Measurements from ENCODE around the gene RPS5. TPM values are rescaled to one million over a fixed set of nuclear protein-coding genes. Genes with fewer than 3 reads are reported as not detected.
"Not testable (repeated sequence)": the region's sequence is repeated elsewhere in the genome, so short reads cannot be mapped to it uniquely, and the experiment has no call there.

RPS5 gene
- total RNA-seq, 1 donor from 2014 or later = 3,737 TPM

DNA sequence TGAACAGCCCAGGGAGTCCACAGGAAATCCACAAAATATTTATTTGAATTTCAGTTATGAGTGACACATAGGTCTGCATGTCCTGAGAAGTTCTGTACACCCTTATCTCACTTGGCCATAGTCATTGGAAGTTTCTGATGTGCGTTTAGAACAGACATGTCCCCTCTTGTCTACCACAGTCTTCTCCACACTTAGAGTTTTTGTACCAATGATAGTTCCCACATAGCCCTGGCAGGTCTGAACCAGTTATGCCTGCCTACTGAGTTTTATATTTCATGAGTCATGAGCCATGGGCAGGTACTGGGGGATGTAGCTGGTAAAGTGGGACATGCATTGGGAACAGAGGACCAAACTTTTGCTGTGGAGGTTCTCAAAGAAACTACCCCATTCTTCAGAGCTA, 41.5 kb downstream of the RPS5 start:
- peaks cover 20 to 23% (median 20%) of the 10 kb centered on the region in 3 donors for H3K36me3 ChIP-seq (ENCODE audit: control insufficient read depth in 3 of 3, insufficient read depth in 3 of 3, low read length in 3 of 3)
- H3K9ac ChIP-seq (ENCODE audit: low read depth in 1 of 3, low read length in 3 of 3) = no peak overlapping the region
- peaks cover 34 to 40% (median 37%) of the 10 kb centered on the region in 3 donors for H3K9me3 ChIP-seq (ENCODE audit: control insufficient read depth in 3 of 3, low read length in 3 of 3)
- no peaks in the 10 kb centered on the region for H3K4me1 ChIP-seq (ENCODE audit: control insufficient read depth in 3 of 3, insufficient read depth in 3 of 3, low read length in 3 of 3)
- H3K27me3 ChIP-seq (ENCODE audit: control insufficient read depth in 3 of 3, insufficient read depth in 3 of 3, low read length in 3 of 3) = no peaks in the 10 kb centered on the region
- no peak overlapping the region for H3K4me3 ChIP-seq (ENCODE audit: low read length in 3 of 3)
- no peak overlapping the region for H3K27ac ChIP-seq (ENCODE audit: low read depth, low read length)

DNA sequence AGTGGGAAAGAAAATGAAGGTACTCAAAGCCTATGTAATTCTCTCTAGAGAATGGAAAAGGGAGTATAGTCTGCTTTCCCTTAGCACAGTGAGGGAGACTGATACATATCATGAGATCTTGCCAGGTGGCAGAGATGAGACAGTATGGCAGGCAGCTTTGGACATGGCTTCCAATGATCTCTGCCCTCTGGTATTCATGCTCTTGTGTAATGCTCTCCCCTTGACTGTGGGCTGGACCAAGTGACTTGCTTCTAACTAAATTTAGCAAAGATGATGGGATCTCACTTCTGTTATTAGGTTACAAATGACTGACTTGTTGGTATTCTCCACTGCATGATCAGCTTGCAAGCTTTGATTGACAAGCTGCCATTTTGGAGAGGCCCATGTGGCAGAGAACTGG, 42.7 kb downstream of the RPS5 start:
- H3K4me3 ChIP-seq (ENCODE audit: low read length in 3 of 3) = peak overlapping the region in 1 of 3 donors; percentile 45
- no peaks in the 10 kb centered on the region for H3K27me3 ChIP-seq (ENCODE audit: control insufficient read depth in 3 of 3, insufficient read depth in 3 of 3, low read length in 3 of 3)
- no peak overlapping the region for H3K9ac ChIP-seq (ENCODE audit: low read depth in 1 of 3, low read length in 3 of 3)
- H3K4me1 ChIP-seq (ENCODE audit: control insufficient read depth in 3 of 3, insufficient read depth in 3 of 3, low read length in 3 of 3) = no peaks in the 10 kb centered on the region
- peaks cover 31 to 34% (median 31%) of the 10 kb centered on the region in 3 donors for H3K36me3 ChIP-seq (ENCODE audit: control insufficient read depth in 3 of 3, insufficient read depth in 3 of 3, low read length in 3 of 3)
- peaks cover 44 to 51% (median 48%) of the 10 kb centered on the region in 3 donors for H3K9me3 ChIP-seq (ENCODE audit: control insufficient read depth in 3 of 3, low read length in 3 of 3)
- no peak overlapping the region for H3K27ac ChIP-seq (ENCODE audit: low read depth, low read length)

DNA sequence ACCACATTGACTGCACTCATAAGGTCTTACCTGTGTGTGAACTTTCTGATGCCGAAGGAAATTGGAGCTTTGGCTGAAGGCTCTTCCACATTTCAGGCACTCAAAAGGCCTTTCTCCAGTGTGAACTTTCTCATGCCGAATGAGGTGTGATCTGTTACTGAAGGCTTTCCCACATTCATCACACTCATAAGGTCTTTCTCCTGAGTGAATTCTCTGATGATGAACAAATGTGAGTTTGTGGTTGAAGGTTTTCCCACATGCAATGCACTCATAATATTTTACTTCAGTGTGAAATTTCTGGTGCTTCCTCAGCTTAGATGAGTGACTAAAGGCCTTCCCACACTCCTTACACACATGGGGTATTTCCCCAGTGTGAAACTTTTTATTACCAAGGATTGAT, 47.1 kb downstream of the RPS5 start:
- peak overlapping the region; percentile 1 to 8 (median 8) for H3K4me3 ChIP-seq (ENCODE audit: low read length in 3 of 3)
- H3K9me3 ChIP-seq (ENCODE audit: control insufficient read depth in 3 of 3, low read length in 3 of 3) = peaks cover 60 to 84% (median 73%) of the 10 kb centered on the region in 3 donors
- peaks cover 63 to 65% (median 63%) of the 10 kb centered on the region in 3 donors for H3K36me3 ChIP-seq (ENCODE audit: control insufficient read depth in 3 of 3, insufficient read depth in 3 of 3, low read length in 3 of 3)
- H3K9ac ChIP-seq (ENCODE audit: low read depth in 1 of 3, low read length in 3 of 3) = no peak overlapping the region
- peaks cover 2 to 5% (median 4%) of the 10 kb centered on the region in 3 donors for H3K4me1 ChIP-seq (ENCODE audit: control insufficient read depth in 3 of 3, insufficient read depth in 3 of 3, low read length in 3 of 3)
- no peak overlapping the region for H3K27ac ChIP-seq (ENCODE audit: low read depth, low read length)
- H3K27me3 ChIP-seq (ENCODE audit: control insufficient read depth in 3 of 3, insufficient read depth in 3 of 3, low read length in 3 of 3) = no peaks in the 10 kb centered on the region

DNA sequence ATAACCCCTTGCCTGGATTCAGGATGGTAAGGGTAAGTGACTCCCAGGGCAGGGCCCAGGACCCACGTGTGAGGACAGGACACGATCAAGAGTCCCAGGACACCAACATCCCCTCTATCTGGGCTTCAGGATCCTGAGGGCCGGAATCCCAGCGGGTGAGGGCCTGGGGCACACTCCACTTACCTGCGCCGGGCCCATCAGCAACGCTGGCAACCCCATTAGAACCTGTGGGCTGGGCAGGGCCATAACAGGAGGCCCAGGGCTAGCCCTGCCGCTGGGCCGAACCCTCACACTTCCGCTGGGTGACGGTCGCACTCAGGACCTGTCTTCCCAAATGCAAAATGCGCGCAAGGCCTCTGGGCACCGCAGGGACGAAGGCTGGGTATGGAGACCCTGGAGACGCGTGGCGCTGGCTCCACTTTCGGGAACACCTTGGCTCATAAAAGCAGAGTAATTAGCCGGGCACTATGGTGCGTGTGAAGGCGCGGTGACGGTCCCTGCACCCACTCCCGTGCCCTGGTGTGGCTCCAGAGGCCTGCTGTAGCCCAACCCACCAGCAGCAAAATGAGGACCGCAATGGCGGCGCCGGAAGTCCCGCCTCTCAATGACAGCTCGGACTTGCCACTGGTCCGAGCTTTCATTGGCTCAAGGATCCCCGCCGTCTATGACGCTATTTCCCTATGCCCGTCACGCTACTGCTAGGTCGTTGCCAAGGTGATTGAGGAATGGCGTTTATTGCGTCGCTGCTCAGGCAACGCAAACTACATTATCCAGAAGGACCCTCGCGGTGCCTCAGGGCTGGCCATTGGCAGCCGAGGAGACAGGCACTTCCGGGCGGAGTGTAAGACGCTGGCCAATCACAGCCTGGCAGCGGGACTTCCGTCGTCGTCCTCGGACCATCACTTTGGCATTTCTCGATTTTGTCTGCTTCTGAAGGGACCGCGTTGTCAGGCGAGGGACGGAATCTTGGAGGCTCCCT, 52.8 kb downstream of the RPS5 start, which contains the start of gene ZNF132:
ZNF132 (minus strand) TSS at position 578 of the 979 bp plus-strand sequence; CDS start at position 246, 332 bp downstream.
- Histone ChIP-seq H3K27ac (ENCODE audit: low read depth, low read length) (peak within 1 kb of the TSS; percentile 68), H3K27me3 (ENCODE audit: control insufficient read depth in 3 of 3, insufficient read depth in 3 of 3, low read length in 3 of 3) (peaks cover 0 to 4% (median 4%) of the 10 kb centered on the region in 3 donors), H3K9me3 (ENCODE audit: control insufficient read depth in 3 of 3, low read length in 3 of 3) (peaks cover 14 to 37% (median 31%) of the 10 kb centered on the region in 3 donors), H3K4me1 (ENCODE audit: control insufficient read depth in 3 of 3, insufficient read depth in 3 of 3, low read length in 3 of 3) (peaks cover 13 to 23% (median 18%) of the 10 kb centered on the region in 3 donors), H3K9ac (ENCODE audit: low read depth in 1 of 3, low read length in 3 of 3) (peak within 1 kb of the TSS; percentile 68 to 87 (median 86)), H3K4me3 (ENCODE audit: low read length in 3 of 3) (peak within 1 kb of the TSS; percentile 91 to 99 (median 93)), H3K36me3 (ENCODE audit: control insufficient read depth in 3 of 3, insufficient read depth in 3 of 3, low read length in 3 of 3) (peaks cover 29 to 31% (median 30%) of the 10 kb centered on the region in 3 donors)

DNA sequence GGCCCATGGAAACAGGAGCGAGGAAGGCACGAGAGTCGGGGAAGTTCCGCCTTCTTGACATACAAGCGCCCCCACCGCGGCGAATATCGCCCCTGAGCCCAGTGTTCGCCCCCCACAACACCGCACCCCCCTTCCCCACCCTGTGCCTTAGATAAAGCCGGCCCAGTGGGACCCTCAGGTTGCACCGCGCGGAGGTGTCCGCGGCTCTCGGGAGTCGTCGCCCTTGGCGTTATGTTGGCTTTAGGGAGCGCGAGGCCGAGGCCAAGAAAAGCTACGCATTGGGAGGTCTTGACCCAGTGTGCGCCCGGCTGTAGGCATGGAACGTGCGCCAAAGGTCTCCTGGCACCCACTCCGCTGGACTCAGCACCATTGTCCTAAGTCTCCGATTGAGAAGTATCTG, 53.5 kb downstream of the RPS5 start:
- Histone ChIP-seq H3K36me3 (ENCODE audit: control insufficient read depth in 3 of 3, insufficient read depth in 3 of 3, low read length in 3 of 3) (peaks cover 23 to 24% (median 23%) of the 10 kb centered on the region in 3 donors), H3K27ac (ENCODE audit: low read depth, low read length) (peak overlapping the region; percentile 68), H3K9me3 (ENCODE audit: control insufficient read depth in 3 of 3, low read length in 3 of 3) (peaks cover 13 to 31% (median 24%) of the 10 kb centered on the region in 3 donors), H3K27me3 (ENCODE audit: control insufficient read depth in 3 of 3, insufficient read depth in 3 of 3, low read length in 3 of 3) (peaks cover 0 to 4% (median 4%) of the 10 kb centered on the region in 3 donors), H3K9ac (ENCODE audit: low read depth in 1 of 3, low read length in 3 of 3) (peak overlapping the region; percentile 55 to 87 (median 60)), H3K4me1 (ENCODE audit: control insufficient read depth in 3 of 3, insufficient read depth in 3 of 3, low read length in 3 of 3) (peaks cover 13 to 23% (median 18%) of the 10 kb centered on the region in 3 donors), H3K4me3 (ENCODE audit: low read length in 3 of 3) (peak overlapping the region; percentile 91 to 99 (median 93))

DNA sequence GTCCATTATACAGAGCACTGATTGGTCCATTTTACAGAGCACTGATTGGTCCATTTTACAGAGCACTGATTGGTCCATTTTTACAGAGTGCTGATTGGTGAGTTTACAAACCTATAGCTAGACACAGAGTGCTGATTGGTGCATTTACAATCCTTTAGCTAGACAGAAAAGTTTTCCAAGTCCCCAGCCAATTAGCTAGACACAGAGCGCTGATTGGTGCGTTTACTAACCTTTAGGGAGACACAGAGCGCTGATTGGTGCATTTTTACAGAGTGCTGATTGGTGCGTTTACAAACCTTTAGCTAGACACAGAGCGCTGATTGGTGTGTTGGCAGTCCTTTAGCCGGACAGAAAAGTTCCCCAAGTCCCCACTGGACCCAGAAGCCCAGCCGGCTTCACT, 55.9 kb downstream of the RPS5 start:
- Histone ChIP-seq H3K4me1 (ENCODE audit: control insufficient read depth in 3 of 3, insufficient read depth in 3 of 3, low read length in 3 of 3) (peaks cover 13 to 23% (median 18%) of the 10 kb centered on the region in 3 donors), H3K27me3 (ENCODE audit: control insufficient read depth in 3 of 3, insufficient read depth in 3 of 3, low read length in 3 of 3) (peaks cover 4 to 12% (median 8%) of the 10 kb centered on the region in 3 donors)
- not testable (repeated sequence) for H3K4me3 ChIP-seq (ENCODE audit: low read length in 3 of 3); H3K9me3 ChIP-seq (ENCODE audit: control insufficient read depth in 3 of 3, low read length in 3 of 3); H3K27ac ChIP-seq (ENCODE audit: low read depth, low read length); H3K9ac ChIP-seq (ENCODE audit: low read depth in 1 of 3, low read length in 3 of 3); H3K36me3 ChIP-seq (ENCODE audit: control insufficient read depth in 3 of 3, insufficient read depth in 3 of 3, low read length in 3 of 3)

Small RNA genes within 50 kb of the gene (small RNA-seq; reads per million reads assigned to genes)
- gene MIR4754 (not detected), gene RNA5SP473 (not detected)

Other genes with a start within 250 kb of the RPS5 start
- gene ZNF329, start 236.5 kb upstream of the RPS5 start, total RNA-seq = 16.2 TPM
- 11.0 TPM for gene ZNF274, start 204.2 kb upstream of the RPS5 start, total RNA-seq
- 26.1 TPM for gene ZNF544, start 158.4 kb upstream of the RPS5 start, total RNA-seq
- 6.3 TPM for gene ZNF8, start 108.3 kb upstream of the RPS5 start, total RNA-seq
- gene ERVK3-1, start 81.9 kb upstream of the RPS5 start, total RNA-seq = 14.1 TPM
- gene ZSCAN22, start 60.3 kb upstream of the RPS5 start, total RNA-seq = 2.6 TPM
- gene A1BG, start 33.8 kb upstream of the RPS5 start, total RNA-seq = under 0.01 TPM
- 2.1 TPM for gene ZNF497, start 24.5 kb upstream of the RPS5 start, total RNA-seq
- 0.52 TPM for gene ZNF837, start 6.2 kb upstream of the RPS5 start, total RNA-seq
- gene RNF225, start 8.4 kb downstream of the RPS5 start, total RNA-seq = not detected
- gene ZNF584, start 21.4 kb downstream of the RPS5 start, total RNA-seq = 8.4 TPM
- 9.9 TPM for gene ZNF132, start 52.9 kb downstream of the RPS5 start, total RNA-seq
- 5.7 TPM for gene ZNF324B, start 64.4 kb downstream of the RPS5 start, total RNA-seq
- gene ZNF324, start 79.8 kb downstream of the RPS5 start, total RNA-seq = 9.9 TPM
- 3.1 TPM for gene ZNF446, start 89.1 kb downstream of the RPS5 start, total RNA-seq
- gene SLC27A5, start 124.7 kb downstream of the RPS5 start, total RNA-seq = 3.1 TPM
- 3.7 TPM for gene ZBTB45, start 132.5 kb downstream of the RPS5 start, total RNA-seq
- 277 TPM for gene TRIM28, start 156.8 kb downstream of the RPS5 start, total RNA-seq
- gene CHMP2A, start 167.8 kb downstream of the RPS5 start, total RNA-seq = 68.9 TPM
- gene UBE2M, start 171.3 kb downstream of the RPS5 start, total RNA-seq = 73.6 TPM
- gene MZF1, start 186.1 kb downstream of the RPS5 start, total RNA-seq = 6.8 TPM

Data from skeletal muscle tissue (tissue), 5 donors.